Retinal pigment epithelial cell (primary cell): ENCODE results near the gene UNC79.
"Not testable (repeated sequence)": the region's sequence is repeated elsewhere in the genome, so short reads cannot be mapped to it uniquely, and the experiment has no call there.

Experiments
- DNase-seq: peaks from one replicate; pipeline ENCODE4 v3.0.0-alpha.2; 2010; ENCODE audit warnings: low read depth
- H3K4me3 ChIP-seq: 2 replicates; pipeline ENCODE4 v1.5.1; 2011; ENCODE audit warnings: mild to moderate bottlenecking, low read length, control low read depth, moderate library complexity
- CTCF ChIP-seq: conservative IDR thresholded peaks from 2 replicates; pipeline ENCODE4 v1.5.1; 2011; ENCODE audit warnings: low read depth, low read length, control low read depth, inconsistent platforms

The UNC79 gene

DNA sequence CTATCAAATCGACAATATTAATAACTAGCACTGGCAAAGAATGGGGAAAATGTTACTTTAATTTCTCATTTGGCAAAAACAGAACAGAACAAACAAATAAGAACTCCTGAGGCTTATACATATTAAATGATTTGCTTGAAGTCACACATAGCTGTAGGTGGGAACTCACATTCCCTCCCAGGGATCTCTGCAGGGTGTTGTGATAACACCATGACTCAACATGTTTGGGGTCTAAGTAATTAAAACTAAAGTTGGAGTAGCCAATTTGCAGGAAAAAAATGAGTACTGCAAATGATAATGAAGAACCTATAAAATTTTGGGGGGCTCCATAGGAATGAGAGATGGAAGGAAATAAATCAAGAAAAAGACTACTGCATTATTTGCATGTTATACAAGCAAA lies 27.5 kb downstream of the UNC79 start:
- no peak overlapping the region for H3K4me3 ChIP-seq
- TF ChIP-seq CTCF, result no peak
- DNase-seq, result no peak

DNA sequence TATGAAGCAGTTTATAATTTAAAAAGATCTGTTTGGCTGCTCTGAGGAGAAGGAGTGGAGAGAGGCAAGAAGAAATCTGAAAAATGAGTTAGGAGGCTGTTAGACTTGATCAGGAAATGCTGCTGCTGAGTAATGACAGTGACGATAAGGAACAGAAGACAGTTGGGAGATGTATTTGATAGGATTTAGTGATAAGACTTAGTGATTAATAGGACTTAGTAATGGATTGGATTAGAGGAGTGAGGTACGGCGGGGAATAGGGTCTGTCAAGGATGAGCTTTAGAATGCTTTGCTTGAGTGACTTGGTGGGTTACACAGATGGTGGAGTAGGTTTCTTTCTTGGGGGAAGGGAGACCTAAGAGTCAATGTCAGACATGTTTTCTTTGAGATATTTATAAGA lies 31.7 kb downstream of the UNC79 start:
- H3K4me3 ChIP-seq, result no peak overlapping the region
- DNase-seq, result no peak
- TF ChIP-seq CTCF, result no peak

GRCh38 chr14:93464271-93464670 lies 33.5 kb downstream of the UNC79 start:
- no peak for DNase-seq
- no peak overlapping the region for H3K4me3 ChIP-seq
- no peak for TF ChIP-seq CTCF

DNA sequence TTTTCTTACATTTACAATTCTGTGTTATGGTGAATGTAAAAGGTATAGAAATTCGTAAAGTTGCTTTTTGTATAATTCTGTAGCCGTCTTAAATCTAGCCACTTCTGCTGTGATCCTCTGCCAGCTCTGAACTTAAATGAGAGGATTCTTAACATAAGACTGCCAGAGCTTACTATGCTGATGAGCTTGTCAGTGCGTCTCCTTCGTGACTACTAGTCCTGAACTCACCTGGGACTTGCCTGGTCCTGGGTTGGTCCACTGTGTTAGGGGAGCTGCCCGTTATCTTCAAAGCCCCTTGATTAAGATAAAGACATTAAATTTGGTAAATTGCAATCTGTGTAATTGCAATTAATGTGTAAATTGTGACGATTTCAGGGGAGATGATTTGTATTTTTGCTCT lies 44.7 kb downstream of the UNC79 start:
- no peak for TF ChIP-seq CTCF
- H3K4me3 ChIP-seq, result no peak overlapping the region
- no peak for DNase-seq

DNA sequence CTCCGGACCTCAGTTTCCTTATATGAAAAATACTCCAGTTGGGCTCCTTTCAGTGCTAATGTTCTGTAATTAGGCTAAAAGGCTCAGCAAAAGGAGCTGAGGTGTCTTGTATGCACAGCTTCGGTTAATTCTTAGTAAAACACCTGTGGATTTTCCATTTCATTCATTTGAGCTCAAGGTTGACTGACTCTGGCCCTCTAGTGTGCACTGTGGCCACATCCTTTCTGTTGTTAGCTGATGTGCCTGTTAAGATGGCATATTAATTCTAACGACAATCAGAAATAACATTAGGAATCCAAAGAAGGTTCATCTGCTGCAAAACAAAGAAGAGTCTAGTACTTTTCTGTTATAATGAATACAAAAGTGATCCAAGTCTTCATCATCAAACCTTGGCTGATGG lies 45.6 kb downstream of the UNC79 start:
- no peak for DNase-seq
- no peak for TF ChIP-seq CTCF
- no peak overlapping the region for H3K4me3 ChIP-seq

DNA sequence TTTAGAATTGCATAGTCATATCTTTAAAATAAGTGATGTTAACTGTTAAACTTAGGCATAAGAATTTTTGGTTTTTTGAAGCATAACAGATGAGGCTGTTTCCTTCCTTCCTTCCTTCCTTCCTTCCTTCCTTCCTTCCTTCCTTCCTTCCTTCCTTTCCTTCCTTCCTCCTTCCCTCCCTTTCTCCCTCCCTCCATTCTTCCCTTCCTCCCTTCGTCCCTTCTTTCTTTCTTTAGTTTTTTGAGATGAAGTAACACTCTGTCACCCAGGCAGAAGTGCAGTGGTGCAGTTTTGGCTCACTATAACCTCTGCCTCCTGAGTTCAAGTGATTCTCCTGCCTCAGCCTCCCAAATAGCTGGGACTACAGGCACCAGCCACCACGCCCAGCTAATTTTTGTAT lies 48.3 kb downstream of the UNC79 start:
- H3K4me3 ChIP-seq, DNase-seq: not testable (repeated sequence)

- H3K4me3 ChIP-seq, result no peak overlapping the region
- TF ChIP-seq CTCF, result no peak
- DNase-seq, result no peak
Observed at GRCh38 chr14:93480867-93481266, 50.1 kb downstream of the UNC79 start.

DNA sequence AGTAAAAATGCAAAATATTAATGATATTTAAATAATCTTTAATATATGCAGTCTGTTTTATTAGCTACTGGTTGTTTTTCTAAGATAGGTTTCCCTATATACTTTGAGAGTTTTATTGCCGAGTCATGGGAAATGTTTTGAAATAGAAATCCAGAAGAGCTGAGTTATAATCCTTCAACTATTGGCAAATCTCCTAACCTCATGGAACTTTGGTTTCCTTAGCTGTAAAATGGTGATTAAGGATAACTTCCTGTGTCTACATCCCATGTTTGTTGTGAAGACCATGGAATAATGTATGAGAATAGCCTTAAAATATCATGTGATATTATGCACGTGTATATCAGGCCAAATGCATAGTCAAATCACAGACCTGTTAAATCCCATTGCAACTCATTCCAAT lies 51.0 kb downstream of the UNC79 start:
- H3K4me3 ChIP-seq, result no peak overlapping the region
- TF ChIP-seq CTCF, result no peak
- DNase-seq, result no peak
